BLaER1 (cell line): Measurements from ENCODE around the gene RFC2.
"Not testable (repeated sequence)": the region's sequence is repeated elsewhere in the genome, so short reads cannot be mapped to it uniquely, and the experiment has no call there.

Experiments
- H3K27ac ChIP-seq: shearing (Covaris generic); formaldehyde crosslinking; 2 replicates; pipeline ENCODE4 v1.8.1; 2022
- H3K27me3 ChIP-seq: shearing (Covaris generic); formaldehyde crosslinking; 2 replicates; pipeline ENCODE4 v1.8.1; 2022
- H3K36me3 ChIP-seq: shearing (Covaris generic); formaldehyde crosslinking; 2 replicates; pipeline ENCODE4 v1.8.1; 2022
- H3K4me1 ChIP-seq: shearing (Covaris generic); formaldehyde crosslinking; 2 replicates; pipeline ENCODE4 v1.8.1; 2022
- H3K4me2 ChIP-seq: shearing (Covaris generic); formaldehyde crosslinking; 2 replicates; pipeline ENCODE4 v1.8.1; 2022
- H3K4me3 ChIP-seq: shearing (Covaris generic); formaldehyde crosslinking; 2 replicates; pipeline ENCODE4 v1.8.1; 2022
- H3K9ac ChIP-seq: shearing (Covaris generic); formaldehyde crosslinking; 2 replicates; pipeline ENCODE4 v1.8.1; 2022
- H3K9me3 ChIP-seq: shearing (Covaris generic); formaldehyde crosslinking; 2 replicates; pipeline ENCODE4 v1.8.1; 2022
- H4K20me1 ChIP-seq: shearing (Covaris generic); formaldehyde crosslinking; 2 replicates; pipeline ENCODE4 v1.8.1; 2022
- Cebpa-rat ChIP-seq: shearing (Covaris generic); IDR thresholded peaks from 2 replicates; pipeline ENCODE4 v1.8.1; 2022

RFC2 gene

DNA sequence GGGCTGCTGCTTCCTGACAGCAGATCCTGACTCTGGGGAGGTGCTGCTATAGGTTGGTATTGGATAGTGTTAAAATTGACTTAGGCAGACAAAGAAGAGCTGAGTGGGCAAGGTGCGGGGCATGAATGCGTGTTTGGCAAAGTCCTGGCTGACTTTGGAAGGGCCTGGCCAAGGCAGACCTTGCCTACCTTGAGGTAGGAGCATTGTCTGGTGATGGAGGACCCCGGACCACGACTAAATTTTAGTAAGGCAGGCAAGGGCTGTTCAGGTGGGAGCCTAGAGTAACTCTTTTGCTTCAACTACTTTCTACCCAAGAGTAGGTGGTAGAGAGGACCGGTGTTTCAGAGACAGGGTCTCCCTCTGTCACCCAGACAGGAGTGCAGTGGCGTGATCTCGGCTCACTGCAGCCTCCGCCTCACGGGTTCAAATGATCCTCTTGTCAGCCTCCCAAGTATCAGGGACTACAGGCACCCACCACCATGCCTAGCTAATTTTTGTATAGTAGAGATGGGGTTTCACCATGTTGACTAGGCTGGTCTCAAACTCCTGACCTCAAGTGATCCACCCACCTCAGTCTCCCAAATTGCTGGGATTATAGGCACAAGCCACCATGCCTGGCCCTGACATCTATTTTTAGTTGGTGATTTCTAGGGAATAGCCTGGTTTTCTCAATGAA lies 56.6 kb downstream of the RFC2 start:
- no peak overlapping the region for H3K4me2 ChIP-seq
- H3K4me1 ChIP-seq = peaks cover 6% of the 10 kb centered on the region
- H3K27me3 ChIP-seq = no peaks in the 10 kb centered on the region
- TF ChIP-seq Cebpa-rat = no peak
- no peak overlapping the region for H3K27ac ChIP-seq
- H3K4me3 ChIP-seq = no peak overlapping the region
- H3K9me3 ChIP-seq = no peaks in the 10 kb centered on the region
- peaks cover 61% of the 10 kb centered on the region for H3K36me3 ChIP-seq
- H4K20me1 ChIP-seq = peaks cover 37% of the 10 kb centered on the region
- H3K9ac ChIP-seq = no peak overlapping the region

DNA sequence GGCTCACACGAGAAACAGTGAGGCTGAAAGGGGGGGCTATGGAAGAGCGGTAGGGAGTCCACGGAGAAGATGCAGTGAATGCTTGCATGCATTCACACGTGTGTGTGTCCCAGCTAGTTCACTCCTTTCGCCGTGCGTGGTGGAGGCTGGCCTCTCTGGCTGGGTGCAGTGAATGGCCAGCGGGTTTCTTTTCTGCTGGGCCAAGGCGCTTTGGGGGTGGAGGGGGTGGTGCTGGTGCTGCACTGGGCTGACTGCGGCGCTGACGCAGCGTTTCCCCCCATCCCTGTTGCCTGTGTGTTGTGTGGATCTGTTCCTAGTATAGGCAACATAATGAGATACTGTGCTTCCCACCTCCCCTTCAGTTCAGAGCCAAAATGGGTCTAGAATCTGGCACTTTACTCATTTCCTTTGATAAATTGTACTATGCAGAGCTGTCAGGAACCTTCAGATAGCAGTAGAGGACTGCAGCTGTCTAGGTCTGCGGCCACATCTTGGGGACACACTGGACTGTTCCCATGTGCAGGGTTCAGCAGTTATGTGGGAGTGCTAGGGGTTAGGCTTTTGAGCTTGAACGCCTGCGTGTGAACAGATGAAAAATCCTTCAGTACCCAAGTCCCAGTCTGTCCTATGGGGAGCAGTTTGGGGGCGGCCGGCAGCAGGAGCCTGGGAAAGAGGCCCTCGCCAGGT lies 58.1 kb downstream of the RFC2 start:
- not testable (repeated sequence) for H3K4me3 ChIP-seq, H3K27me3 ChIP-seq, H3K9ac ChIP-seq, H3K9me3 ChIP-seq, H3K4me1 ChIP-seq, H3K4me2 ChIP-seq, H3K27ac ChIP-seq
- Histone ChIP-seq H3K36me3 (peaks cover 76% of the 10 kb centered on the region), H4K20me1 (peaks cover 51% of the 10 kb centered on the region)

DNA sequence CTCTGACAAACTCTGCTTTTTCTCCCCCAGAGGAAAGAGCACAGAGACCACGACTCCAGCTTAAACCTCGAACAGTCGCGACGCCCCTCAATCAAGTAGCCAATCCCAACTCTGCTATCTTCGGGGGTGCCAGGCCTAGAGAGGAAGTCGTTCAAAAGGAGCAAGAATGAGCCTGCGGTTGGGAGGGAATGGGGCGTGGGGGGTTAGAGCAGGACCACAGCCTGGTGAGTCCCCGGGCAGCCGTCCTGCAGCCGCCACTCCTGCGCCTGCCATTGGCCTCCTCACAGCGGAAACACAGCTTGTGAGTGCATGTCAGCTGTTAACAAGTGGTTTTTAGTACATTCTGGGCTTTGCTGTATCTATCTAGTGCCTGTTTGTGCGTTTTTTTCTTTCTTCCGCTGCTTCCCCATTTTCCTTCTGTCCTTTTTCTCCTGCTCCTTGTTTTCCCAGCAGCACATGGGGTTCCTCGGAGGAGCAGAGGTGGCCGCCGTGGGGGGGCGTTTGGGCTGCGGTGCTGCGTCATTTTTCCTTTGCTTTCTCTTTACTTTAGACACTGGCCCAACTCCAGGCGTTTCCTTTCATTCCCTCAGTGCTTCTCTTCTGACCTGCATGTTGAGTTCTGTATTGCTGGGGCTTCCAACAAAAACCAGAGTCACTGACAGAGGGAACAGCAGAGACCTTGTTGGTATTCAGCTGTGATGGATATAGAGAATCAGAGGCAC lies 58.9 kb downstream of the RFC2 start:
- not testable (repeated sequence) for H3K27ac ChIP-seq, H3K9me3 ChIP-seq, H3K9ac ChIP-seq, H3K4me3 ChIP-seq, H3K4me2 ChIP-seq, H3K27me3 ChIP-seq
- Histone ChIP-seq H3K36me3 (peaks cover 84% of the 10 kb centered on the region), H3K4me1 (peaks cover 15% of the 10 kb centered on the region), H4K20me1 (peaks cover 60% of the 10 kb centered on the region)

DNA sequence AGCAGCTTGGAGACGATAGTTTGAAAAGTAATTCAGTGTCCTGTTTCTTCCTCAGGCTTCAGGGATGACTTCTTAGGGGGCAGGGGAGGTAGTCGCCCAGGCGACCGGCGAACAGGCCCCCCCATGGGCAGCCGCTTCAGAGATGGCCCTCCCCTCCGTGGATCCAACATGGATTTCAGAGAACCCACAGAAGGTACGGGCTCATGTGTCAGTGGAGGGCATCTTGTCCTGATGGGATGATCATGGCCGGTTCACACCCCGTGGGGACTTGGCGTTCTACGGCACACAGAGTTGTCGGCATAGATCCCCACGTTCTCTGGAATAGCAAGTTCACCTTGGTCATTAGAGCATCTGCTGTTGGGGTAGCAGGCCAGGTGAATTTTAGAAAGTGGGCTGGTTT lies 59.5 kb downstream of the RFC2 start:
- H3K27ac ChIP-seq = no peak overlapping the region
- no peak for TF ChIP-seq Cebpa-rat
- H4K20me1 ChIP-seq = peaks cover 66% of the 10 kb centered on the region
- H3K36me3 ChIP-seq = peaks cover 90% of the 10 kb centered on the region
- H3K9me3 ChIP-seq = no peaks in the 10 kb centered on the region
- no peaks in the 10 kb centered on the region for H3K27me3 ChIP-seq
- H3K4me2 ChIP-seq = no peak overlapping the region
- H3K9ac ChIP-seq = no peak overlapping the region; the same call in 1 of the 2 replicates
- peaks cover 20% of the 10 kb centered on the region for H3K4me1 ChIP-seq
- no peak overlapping the region for H3K4me3 ChIP-seq

DNA sequence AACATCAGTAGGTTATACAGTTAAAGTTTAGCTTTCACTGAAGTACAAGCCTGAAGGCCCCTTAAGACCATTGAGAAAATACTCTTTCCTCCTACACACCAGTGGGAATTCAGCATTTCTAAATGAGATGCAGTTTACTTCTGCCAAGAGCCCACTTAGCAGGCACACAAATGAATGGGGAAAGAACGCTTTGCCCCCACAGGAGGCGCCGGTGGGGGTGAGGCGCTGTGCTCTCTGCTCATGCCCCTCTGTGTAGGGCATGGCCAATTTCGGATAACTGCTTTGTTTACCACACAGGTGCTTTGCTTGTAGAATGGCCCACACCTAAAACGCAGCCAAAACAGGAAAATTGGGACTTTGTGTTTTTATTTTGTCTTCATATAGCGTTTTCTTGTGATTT lies 60.3 kb downstream of the RFC2 start:
- peaks cover 73% of the 10 kb centered on the region for H4K20me1 ChIP-seq
- no peak for TF ChIP-seq Cebpa-rat
- peaks cover 20% of the 10 kb centered on the region for H3K4me1 ChIP-seq
- no peaks in the 10 kb centered on the region for H3K27me3 ChIP-seq
- H3K27ac ChIP-seq = no peak overlapping the region
- H3K4me2 ChIP-seq = no peak overlapping the region
- no peaks in the 10 kb centered on the region for H3K9me3 ChIP-seq
- H3K4me3 ChIP-seq = no peak overlapping the region
- no peak overlapping the region for H3K9ac ChIP-seq
- peaks cover 96% of the 10 kb centered on the region for H3K36me3 ChIP-seq

DNA sequence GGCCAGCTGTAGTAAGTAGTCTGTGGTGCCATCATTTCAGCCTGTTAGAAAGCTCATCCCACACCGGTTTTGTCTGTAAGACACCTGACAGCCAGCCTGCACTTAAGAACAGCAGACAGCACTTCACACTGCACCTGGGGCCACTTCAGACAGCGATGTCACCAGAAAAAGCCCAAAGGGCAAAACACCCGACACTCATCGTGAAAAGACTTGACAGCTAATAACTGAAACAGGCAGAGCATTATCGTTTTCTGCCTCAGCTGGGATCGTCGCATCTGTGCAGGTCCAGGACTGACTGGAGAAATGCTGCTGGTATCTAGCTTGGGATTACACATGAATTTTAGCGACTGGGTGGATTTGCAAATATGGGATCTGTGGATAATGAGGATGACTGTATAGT lies 61.1 kb downstream of the RFC2 start:
- Histone ChIP-seq H3K4me1 (peaks cover 20% of the 10 kb centered on the region), H3K9me3 (no peaks in the 10 kb centered on the region), H3K4me3 (no peak overlapping the region), H4K20me1 (peaks cover 82% of the 10 kb centered on the region), H3K36me3 (peaks cover 96% of the 10 kb centered on the region), H3K27ac (no peak overlapping the region), H3K4me2 (no peak overlapping the region), H3K27me3 (no peaks in the 10 kb centered on the region), H3K9ac (0 out of 2 replicates have a peak overlapping the region, but pooled peaks have one; percentile 31)
- no peak for TF ChIP-seq Cebpa-rat

DNA sequence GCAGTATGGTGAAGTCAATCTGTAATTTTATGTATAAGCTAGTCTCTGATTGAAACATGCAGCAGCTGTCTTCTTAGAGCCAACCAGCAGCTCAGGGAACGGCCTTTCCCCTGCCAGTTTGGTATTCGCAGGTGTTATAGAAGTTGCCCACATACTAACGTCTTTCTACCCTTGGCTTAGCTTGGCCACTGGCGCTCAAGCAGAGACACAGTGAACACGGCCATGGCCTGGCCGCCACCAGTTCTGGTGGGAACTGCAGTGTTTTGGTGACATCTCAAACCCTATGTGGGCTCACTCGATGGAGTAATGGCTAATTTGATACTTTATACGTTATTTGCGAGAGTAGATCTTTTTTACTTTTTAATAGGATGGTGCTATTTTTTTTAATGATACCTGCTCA lies 63.0 kb downstream of the RFC2 start:
- Histone ChIP-seq H3K36me3 (peaks cover 98% of the 10 kb centered on the region), H3K4me3 (no peak overlapping the region), H3K9me3 (no peaks in the 10 kb centered on the region), H3K4me2 (no peak overlapping the region), H3K9ac (peak overlapping the region; percentile 45; the same call in 1 of the 2 replicates), H3K27me3 (no peaks in the 10 kb centered on the region), H3K27ac (peak overlapping the region; percentile 30; the same call in 1 of the 2 replicates), H4K20me1 (peaks cover 90% of the 10 kb centered on the region), H3K4me1 (peaks cover 23% of the 10 kb centered on the region)
- no peak for TF ChIP-seq Cebpa-rat

DNA sequence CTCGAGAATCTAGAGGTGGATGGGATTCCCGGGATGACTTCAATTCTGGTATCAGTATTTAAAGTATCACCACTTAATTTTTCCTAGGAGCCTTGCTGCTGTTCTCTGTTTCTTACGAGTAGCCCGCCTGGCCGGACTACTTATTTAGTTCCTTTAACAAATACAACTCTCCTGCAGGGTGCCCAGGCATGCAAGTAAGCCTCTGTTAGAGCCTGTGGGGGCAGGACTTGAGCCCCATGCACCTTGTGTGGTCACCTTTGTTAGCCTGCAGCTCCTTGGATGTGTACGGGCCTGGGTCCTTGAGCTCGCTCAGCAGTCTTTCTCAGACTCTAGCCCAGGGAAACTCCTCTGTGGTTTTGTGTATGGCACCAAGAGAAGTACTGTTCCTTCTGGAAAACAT lies 63.9 kb downstream of the RFC2 start:
- H3K27ac ChIP-seq = no peak overlapping the region
- H3K4me2 ChIP-seq = no peak overlapping the region
- peaks cover 97% of the 10 kb centered on the region for H3K36me3 ChIP-seq
- no peak overlapping the region for H3K9ac ChIP-seq
- no peak for TF ChIP-seq Cebpa-rat
- peaks cover 32% of the 10 kb centered on the region for H3K4me1 ChIP-seq
- no peaks in the 10 kb centered on the region for H3K27me3 ChIP-seq
- H3K4me3 ChIP-seq = no peak overlapping the region
- no peaks in the 10 kb centered on the region for H3K9me3 ChIP-seq
- H4K20me1 ChIP-seq = peaks cover 100% of the 10 kb centered on the region

DNA sequence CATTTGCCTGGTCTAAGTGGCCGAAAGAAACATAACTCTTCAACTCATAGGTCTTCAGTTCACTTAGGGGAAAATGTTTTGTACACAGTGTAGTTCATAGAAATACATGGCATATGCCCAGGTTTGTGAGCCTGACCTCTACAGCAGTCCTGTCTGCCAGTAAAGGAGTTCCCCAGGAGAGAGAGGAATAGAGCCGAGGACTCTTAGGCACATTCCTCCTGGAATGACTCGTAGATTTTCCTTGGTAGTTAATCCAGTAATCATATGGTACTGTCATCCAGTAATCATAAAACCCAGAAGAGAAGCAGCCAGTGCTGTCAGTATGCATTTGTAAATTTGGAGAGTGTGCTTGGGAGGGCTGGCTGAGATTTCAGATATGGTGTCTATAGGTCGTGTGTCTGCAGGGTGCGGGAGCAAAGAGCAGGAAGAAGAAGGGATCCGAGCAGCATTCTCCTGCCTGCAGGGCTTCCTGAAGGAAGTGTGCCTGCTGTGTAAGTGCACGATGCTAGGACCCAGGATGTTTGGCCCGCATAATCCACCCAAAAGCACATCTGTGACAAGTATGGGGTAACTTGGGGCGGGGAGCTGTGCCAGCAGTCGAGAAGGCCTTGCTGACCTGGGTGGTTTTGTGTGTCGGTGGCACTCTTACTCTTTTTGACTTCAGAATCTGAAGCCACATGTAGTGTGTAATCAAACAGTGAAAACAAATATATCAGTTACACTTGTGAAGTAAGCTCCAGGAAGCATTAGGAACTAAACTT lies 66.1 kb downstream of the RFC2 start:
- Histone ChIP-seq H4K20me1 (peaks cover 100% of the 10 kb centered on the region), H3K4me1 (peaks cover 49% of the 10 kb centered on the region), H3K27me3 (no peaks in the 10 kb centered on the region), H3K27ac (no peak overlapping the region), H3K9me3 (no peaks in the 10 kb centered on the region), H3K36me3 (peaks cover 92% of the 10 kb centered on the region), H3K4me2 (no peak overlapping the region), H3K4me3 (no peak overlapping the region), H3K9ac (0 out of 2 replicates have a peak overlapping the region, but pooled peaks have one; percentile 19)
- TF ChIP-seq Cebpa-rat = no peak
